Spleen (tissue), 7 donors: ENCODE measurements around the gene SLC6A1.

ENCODE experiments used
- POLR2A ChIP-seq, 3 donors: fragments of 450-650 bp; IDR thresholded peaks; one replicate each; pipeline ENCODE4 v1.5.1; 2017; ENCODE audit warnings: antibody characterized with exemption in 3 of 3, mild to moderate bottlenecking in 1 of 3
- POLR2AphosphoS5 ChIP-seq, 3 donors: sonication (generic); formaldehyde crosslinking; IDR thresholded peaks; one replicate each; pipeline ENCODE4 v1.5.1; 2017; ENCODE audit warnings: antibody characterized with exemption in 3 of 3
- TF ChIP-seq, protein P1 (sequence below), 11 experiments: fragments of 200-600 bp in 7 of 11; fragments of 450-650 bp in 4 of 11; sonication (generic) in 4 of 11; IDR thresholded peaks in 8 of 11; conservative IDR thresholded peaks in 3 of 11; 1 replicate in 7 of 11; 2 replicates in 4 of 11; pipeline versions ENCODE4 v1.4.0 to v1.8.0; 2016 to 2021; ENCODE audit warnings: antibody characterized with exemption in 11 of 11, inconsistent platforms in 4 of 11, mild to moderate bottlenecking in 1 of 11
- donor health status: DM: no; HTN: no; CAD: no; lungs with moderate emphysema.
- donor health status: DM: no; HTN: no; CAD: no.
- donor health status: DM: no; HTN: no; CAD: no.

- TF ChIP-seq, protein P1, sequence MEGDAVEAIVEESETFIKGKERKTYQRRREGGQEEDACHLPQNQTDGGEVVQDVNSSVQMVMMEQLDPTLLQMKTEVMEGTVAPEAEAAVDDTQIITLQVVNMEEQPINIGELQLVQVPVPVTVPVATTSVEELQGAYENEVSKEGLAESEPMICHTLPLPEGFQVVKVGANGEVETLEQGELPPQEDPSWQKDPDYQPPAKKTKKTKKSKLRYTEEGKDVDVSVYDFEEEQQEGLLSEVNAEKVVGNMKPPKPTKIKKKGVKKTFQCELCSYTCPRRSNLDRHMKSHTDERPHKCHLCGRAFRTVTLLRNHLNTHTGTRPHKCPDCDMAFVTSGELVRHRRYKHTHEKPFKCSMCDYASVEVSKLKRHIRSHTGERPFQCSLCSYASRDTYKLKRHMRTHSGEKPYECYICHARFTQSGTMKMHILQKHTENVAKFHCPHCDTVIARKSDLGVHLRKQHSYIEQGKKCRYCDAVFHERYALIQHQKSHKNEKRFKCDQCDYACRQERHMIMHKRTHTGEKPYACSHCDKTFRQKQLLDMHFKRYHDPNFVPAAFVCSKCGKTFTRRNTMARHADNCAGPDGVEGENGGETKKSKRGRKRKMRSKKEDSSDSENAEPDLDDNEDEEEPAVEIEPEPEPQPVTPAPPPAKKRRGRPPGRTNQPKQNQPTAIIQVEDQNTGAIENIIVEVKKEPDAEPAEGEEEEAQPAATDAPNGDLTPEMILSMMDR (IDR thresholded peaks at IDR 0.05 in 8 of 11, conservative IDR thresholded peaks at IDR 0.05 in 3 of 11) = no peak
- TF ChIP-seq POLR2A (IDR thresholded peaks at IDR 0.05) = no peak
- TF ChIP-seq POLR2AphosphoS5 (IDR thresholded peaks at IDR 0.05) = no peak
These were observed 64.0 kb downstream of the SLC6A1 start for GRCh38 chr3:11056531-11057050.
